ENCODE measurements around the gene GKN2. TPM values are rescaled to one million over a fixed set of nuclear protein-coding genes. Genes with fewer than 3 reads are reported as not detected.

Gene GKN2, protein sequence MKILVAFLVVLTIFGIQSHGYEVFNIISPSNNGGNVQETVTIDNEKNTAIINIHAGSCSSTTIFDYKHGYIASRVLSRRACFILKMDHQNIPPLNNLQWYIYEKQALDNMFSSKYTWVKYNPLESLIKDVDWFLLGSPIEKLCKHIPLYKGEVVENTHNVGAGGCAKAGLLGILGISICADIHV
- total RNA-seq: 77.2 TPM
- long read RNA-seq, transcript GKN2-201 (6 exons, 800 nt): major isoform, 22 of 25 reads
- long read RNA-seq, partial matches to known transcripts: 1 of 25 reads
- long read RNA-seq, other reads (novel, unspliced or antisense): 2 of 25 reads

DNA sequence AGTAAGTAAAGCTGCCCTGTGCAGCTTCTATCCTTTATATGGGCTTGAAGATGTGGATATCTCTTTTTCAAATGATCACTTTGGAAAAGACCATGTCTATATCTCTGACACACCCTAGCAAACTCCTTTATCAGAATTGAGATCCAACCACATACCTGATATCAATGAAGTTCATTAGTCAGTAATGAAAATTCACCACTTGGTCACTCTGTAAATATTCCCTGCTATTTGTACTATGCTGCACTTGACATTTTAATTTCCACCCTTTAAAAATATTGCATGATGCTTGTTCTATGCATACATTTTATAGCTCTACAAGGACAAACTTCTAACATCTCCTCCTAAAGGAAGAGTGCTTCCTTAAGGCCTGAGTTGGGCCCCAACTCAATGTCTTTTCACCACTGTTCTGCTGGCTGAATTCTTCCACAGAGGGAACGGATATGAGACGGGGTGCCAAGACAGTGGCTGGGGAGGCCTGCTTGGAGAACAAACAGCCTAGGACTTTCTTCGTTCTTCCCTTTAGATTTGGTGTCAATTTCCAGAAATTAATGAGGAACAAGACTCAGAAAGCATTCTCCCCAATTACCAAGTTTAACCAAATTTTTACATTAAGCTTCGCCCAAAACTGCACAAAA is at the start of gene GKN2:
TSS of gene GKN2 (minus strand) at position 7 of the 635 bp plus-strand sequence. CDS start 32 bp downstream, outside the sequence.
- Histone ChIP-seq H3K27ac (peak within 1 kb of the TSS; percentile 11), H3K36me3 (no peaks in the 10 kb centered on the region), H3K4me3 (peak within 1 kb of the TSS; percentile 37), H3K27me3 (no peaks in the 10 kb centered on the region), H3K9me3 (no peaks in the 10 kb centered on the region), H3K4me1 (peaks cover 5% of the 10 kb centered on the region)
- DNase-seq (no peak), ATAC-seq (peak; percentile 69)
- intact Hi-C loops (cut with DNase I): no loop called here
- TF ChIP-seq, protein P1, sequence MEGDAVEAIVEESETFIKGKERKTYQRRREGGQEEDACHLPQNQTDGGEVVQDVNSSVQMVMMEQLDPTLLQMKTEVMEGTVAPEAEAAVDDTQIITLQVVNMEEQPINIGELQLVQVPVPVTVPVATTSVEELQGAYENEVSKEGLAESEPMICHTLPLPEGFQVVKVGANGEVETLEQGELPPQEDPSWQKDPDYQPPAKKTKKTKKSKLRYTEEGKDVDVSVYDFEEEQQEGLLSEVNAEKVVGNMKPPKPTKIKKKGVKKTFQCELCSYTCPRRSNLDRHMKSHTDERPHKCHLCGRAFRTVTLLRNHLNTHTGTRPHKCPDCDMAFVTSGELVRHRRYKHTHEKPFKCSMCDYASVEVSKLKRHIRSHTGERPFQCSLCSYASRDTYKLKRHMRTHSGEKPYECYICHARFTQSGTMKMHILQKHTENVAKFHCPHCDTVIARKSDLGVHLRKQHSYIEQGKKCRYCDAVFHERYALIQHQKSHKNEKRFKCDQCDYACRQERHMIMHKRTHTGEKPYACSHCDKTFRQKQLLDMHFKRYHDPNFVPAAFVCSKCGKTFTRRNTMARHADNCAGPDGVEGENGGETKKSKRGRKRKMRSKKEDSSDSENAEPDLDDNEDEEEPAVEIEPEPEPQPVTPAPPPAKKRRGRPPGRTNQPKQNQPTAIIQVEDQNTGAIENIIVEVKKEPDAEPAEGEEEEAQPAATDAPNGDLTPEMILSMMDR (IDR thresholded peaks at IDR 0.05): no peak

DNA sequence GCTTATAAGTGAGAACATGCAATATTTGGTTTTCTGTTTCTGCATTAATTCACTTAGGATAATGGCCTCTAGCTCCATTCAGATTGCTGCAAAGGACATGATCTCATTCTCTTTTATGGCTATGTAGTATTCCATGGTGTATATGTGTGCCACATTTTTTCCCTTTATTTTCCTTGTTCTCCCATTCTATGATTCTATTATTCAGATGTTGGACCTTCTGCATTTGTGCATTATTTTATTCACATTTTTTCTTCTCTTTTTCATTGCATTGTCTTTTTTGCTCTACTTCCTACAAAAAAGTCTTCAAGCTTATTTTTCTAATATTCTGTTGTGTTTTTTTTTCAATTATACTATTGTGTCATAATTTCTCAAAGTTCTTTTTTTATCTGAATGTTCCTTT is 49.2 kb upstream of the GKN2 start:
- TF ChIP-seq, protein P1 (IDR thresholded peaks at IDR 0.05): no peak
- no peak overlapping the region for H3K27ac ChIP-seq
- H3K4me1 ChIP-seq: no peaks in the 10 kb centered on the region

DNA sequence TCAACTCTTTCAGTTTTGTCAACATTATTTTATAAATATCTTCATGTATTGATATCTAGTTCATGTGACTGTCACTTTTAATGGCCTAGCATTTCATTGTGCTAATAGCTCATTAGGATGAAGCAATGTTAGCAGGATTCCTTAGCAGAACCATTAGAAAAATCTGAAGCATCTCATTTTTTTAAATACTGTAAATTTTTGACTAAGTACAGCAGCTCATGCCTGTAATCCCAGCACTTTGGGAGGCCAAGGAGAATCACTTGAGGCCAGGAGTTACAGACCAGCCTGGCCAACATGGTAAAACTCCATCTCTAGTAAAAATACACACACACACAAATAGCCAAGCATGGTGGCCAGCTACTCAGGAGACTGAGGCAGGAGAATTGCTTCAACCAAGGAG is 44.7 kb upstream of the GKN2 start:
- H3K4me3 ChIP-seq: no peak overlapping the region
- no peak overlapping the region for H3K27ac ChIP-seq
- DNase-seq (no peak), ATAC-seq (no peak)
- H3K4me1 ChIP-seq: no peaks in the 10 kb centered on the region
- TF ChIP-seq, protein P1 (IDR thresholded peaks at IDR 0.05): no peak
- H3K9me3 ChIP-seq: no peaks in the 10 kb centered on the region
- H3K36me3 ChIP-seq: no peaks in the 10 kb centered on the region
- intact Hi-C loops (cut with DNase I): no loop called here
- no peaks in the 10 kb centered on the region for H3K27me3 ChIP-seq

More for the DNA sequence above, 49.2 kb upstream of the GKN2 start:
- Histone ChIP-seq H3K9me3 (no peaks in the 10 kb centered on the region), H3K36me3 (no peaks in the 10 kb centered on the region), H3K27me3 (no peaks in the 10 kb centered on the region), H3K4me3 (no peak overlapping the region)
- DNase-seq (no peak), ATAC-seq (no peak)
- intact Hi-C loops (cut with DNase I): no loop called here

DNA sequence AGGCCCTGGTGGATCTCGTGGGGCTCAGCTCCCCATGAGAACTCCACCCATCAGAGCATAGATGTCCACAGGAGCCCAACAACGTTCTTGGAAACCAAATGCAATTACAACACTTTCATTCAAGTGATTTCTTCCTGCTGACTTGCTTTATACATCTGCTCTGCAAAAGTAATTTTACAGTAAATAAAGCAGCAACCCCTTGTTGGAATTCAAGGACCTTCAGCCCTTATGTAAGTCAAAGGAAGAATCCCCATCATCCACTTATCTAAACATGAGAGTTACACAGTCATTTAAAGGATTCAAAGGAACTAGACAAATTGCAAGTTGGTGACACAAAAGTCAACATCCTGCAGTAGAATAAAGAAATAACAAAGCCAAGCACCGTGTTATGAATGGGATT is 43.2 kb upstream of the GKN2 start:
- no peak overlapping the region for H3K27ac ChIP-seq
- intact Hi-C loops (cut with DNase I): no loop called here
- no peak for DNase-seq
- ATAC-seq: no peak
- H3K27me3 ChIP-seq: no peaks in the 10 kb centered on the region
- no peaks in the 10 kb centered on the region for H3K36me3 ChIP-seq
- TF ChIP-seq, protein P1 (IDR thresholded peaks at IDR 0.05): no peak
- no peak overlapping the region for H3K4me3 ChIP-seq
- no peaks in the 10 kb centered on the region for H3K9me3 ChIP-seq
- H3K4me1 ChIP-seq: no peaks in the 10 kb centered on the region

DNA sequence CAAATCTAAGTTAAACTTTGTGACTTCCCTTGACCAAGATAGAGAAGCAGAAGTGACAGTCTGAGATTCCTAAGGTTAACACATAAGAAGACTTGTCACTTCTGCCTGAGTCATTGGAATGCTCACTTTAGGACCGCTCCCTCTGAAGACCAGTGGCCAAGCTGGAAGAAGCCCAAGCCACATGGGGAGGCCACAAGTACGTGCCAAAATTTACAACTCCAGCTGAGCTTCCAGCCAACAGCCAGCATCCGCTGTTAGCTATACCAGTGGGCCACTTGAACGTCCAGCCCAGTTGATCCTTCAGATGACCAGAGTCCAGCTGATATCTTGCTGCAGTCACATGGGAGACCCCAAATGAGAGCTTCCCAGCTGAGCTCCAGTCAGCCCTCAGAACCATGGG is 42.2 kb upstream of the GKN2 start:
- no peak overlapping the region for H3K4me3 ChIP-seq
- no peaks in the 10 kb centered on the region for H3K9me3 ChIP-seq
- ATAC-seq (peak; percentile 46), DNase-seq (no peak)
- no peak overlapping the region for H3K27ac ChIP-seq
- H3K27me3 ChIP-seq: no peaks in the 10 kb centered on the region
- no peaks in the 10 kb centered on the region for H3K4me1 ChIP-seq
- TF ChIP-seq, protein P1 (IDR thresholded peaks at IDR 0.05): no peak
- intact Hi-C loops (cut with DNase I): no loop called here
- no peaks in the 10 kb centered on the region for H3K36me3 ChIP-seq
